GM11168 (cell line): ENCODE data around the gene DDC.

Experiments
- in situ Hi-C: fragments of 300-500 bp; cut with MboI; formaldehyde crosslinking; loops from one replicate; pipeline ENCODE4 v1.12.0; 2022; ENCODE audit warnings: low sequenced_read_pairs; ENCODE audit not compliant: unreplicated experiment

Gene DDC

DNA sequence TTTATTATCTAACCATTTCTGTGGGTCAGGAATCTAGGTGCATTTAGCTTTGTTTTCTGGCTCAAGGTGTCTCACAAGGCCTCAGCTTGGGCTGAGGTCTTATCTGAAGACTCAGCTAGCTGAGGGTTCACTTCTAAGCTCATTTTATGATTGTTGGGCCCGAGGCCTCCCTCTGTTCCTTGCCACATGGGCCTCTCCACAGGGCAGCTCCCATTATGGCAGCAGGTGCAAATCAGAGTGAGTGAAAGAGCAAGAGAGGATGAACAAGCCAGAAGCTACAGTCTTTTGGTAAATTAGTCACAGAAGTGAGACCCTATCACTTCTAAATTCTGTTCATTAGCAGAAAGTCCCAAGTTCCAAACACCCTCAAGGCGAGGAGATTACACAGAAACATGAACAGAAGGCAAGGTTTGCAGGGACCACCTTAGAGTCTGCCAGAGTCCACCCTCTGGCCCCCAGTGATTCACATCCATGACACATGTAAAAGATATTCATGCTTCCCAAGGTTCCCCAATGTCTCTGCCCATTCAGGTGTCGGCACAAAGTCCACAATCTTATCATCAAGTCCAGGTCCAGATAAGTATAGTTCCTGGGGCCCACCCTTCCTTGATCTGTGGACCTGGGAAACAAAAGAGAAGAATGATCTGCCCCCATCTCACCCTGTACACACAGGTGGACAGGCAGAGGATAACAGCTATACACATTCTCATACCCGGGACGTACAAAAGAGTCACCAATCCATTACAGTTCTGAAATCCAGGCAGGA is 138.7 kb downstream of the DDC start:
- in situ Hi-C loops: loop anchor here (10.0 kb wide), 1 partner anchor 222 kb away; no protein-coding TSS in a partner anchor

DNA sequence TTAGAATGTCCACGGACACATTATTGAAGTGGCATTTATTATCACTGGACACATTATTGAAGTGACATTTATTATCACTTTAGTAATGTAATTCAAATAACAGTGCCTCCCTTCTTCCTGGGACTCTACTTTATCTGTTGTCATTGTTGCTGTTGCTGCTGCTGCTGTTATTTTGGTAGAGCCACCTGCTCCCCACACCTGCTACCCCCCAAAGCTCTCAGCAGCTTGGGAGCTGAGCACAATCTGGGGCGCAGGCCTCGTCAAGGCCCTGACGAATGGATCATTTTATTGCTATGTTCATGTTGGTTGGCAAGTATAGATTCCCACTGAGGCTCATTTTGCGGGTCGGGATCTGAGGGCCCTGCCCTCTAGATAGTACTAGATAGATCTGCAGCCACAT is 139.9 kb downstream of the DDC start:
- in situ Hi-C loops: loop anchor here (10.0 kb wide), 1 partner anchor 221 kb away; no protein-coding TSS in a partner anchor

DNA sequence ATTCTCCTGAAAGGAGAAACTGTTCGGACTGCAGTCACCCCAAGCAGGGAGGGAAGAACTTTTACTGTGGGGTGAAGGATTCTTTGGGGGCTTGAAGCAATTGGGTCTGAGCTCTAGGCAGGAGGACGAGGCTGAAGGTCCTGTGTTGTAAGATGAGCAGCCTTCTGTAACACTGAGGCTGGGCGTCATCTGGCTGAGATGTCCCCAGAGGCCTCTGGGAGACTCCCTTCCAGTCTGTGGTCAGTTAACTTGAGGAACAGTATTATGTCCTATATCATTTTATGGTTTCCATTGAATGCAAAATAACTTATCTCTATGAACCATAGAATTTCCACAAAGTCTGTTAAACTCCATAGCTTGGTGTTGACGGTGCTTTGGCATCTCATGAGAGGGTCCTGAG is 141.3 kb downstream of the DDC start:
- in situ Hi-C loops: loop anchor here (5.0 to 10.0 kb wide), 2 partner anchors 102 to 219 kb away; no protein-coding TSS in a partner anchor

DNA sequence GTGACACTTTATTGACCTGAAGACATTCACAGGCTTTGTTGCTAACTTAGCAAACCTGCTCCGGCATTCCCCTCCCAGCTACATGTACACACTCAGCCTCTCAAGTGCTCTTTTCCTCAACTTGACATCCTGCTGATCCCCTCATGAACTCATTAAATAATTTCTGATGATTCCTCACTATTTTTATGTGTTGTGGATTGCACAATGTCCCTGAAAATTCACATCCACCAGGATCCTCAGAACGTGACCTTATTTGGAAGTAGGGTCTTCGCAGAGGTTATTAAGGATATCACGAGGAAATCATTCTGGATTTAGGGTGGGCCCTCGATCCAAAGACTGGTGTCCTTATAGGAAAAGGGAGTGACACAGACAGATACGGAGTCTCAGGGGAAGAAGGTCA is 142.3 kb downstream of the DDC start:
- in situ Hi-C loops: loop anchor here (5.0 to 10.0 kb wide), 2 partner anchors 101 to 218 kb away; no protein-coding TSS in a partner anchor

DNA sequence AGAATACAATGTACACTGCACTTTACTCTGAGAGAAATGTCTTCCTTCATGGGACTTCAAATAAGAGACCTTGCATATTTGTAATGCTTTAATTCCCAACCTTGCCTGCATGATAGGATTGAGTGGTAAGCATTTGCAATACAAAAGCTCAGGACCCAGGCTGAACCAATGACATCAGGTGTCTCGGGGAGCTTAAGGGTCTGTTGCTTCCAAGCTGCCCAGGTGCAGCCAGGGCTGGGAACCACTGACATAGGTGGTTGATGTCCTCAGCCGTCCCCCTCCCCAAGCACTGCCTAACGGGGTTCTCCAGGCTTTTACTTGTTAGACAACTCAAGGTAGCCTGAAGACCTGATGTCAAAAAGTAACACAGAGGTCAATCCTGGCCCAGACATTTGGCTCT is 144.2 kb downstream of the DDC start:
- in situ Hi-C loops: loop anchor here (5.0 to 10.0 kb wide), 2 partner anchors 99 to 216 kb away; no protein-coding TSS in a partner anchor

DNA sequence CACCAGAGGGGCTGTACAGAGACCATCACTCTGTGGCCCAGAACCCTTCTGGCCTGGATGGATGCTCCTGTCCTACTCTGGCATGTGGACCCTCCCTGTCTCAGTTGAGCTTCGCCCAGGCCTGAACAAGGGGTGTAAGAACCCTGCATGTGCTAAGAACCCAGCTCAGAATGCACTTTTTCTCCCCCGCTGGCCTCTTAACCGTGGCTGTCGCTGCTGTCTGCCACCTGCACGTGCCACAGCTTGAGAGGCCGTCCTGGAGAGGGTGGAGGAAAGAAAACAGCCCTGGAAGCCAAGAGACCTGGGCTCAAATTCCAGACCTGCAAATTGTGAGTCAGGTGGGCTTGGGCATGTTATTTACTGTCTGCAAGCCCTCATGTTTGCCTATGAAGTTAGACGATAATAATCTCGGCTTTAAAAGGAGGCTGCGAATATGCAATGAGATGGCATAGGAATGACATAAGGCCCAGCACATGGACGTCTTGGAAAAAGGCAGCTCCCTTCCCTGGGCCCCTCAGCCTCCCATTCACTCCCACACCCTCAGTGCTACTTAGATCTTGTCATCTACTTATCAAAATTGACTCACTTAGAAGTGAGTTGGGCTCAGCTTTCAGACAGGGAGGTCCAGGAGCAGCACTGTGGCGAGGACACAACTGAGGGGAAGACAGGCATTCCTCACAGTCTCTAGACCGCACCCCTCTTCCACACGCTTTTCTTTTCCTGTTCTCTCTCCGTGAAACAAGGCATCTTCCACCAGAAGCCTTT is 146.5 kb downstream of the DDC start:
- in situ Hi-C loops: no loop called here

DNA sequence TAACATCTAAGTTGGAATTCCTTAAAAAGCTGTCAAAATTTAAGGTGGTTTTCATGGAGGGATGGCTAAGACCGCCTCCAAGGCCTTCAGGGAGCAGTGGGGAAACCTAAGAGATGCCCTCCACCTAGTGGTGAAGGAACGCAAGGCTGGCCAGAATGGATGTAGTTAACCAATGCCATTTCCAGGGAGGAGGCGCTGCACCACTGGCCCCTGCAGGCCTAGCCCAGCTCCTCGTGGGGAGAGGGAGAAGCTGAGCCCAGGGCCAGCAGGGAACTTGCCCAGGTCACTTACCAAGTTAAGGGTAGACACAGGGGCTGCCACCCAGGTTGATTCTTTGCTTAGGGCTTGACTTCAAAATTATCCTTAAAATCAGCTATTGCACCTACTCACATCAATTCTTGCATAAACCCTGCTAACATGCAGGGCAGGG is 147.1 kb downstream of the DDC start:
- in situ Hi-C loops: no loop called here

DNA sequence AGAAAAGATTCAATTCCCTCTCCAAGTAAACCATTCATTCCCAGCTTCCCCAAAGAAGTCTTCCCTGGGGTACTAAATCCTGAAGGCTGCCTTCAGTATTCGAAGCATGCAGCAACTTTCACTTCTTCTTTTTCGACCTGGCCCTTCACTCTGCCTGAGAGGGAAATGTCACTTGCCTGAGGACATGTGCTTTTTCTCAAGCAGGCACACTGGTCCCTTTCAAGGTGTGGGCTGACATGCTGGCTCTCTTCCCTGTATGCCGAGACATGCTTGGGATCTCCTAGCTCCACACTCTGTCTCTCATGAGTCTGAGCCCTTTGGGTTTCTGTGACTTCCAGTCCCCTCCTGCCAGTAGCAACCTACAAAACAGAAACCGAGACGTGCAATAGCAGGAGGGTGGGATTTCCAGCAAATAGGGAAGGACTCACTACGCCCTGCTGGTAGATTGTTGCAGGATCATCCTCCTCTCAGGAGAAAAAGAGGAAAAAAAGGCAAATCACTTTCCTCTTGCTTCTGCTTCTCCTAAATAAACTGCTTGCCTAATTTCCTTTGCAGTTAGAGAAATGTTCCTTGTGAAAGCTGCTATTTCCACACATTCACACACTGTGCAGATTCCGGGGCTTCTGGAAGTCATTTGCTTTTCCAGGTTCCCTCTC is 148.6 kb downstream of the DDC start:
- in situ Hi-C loops: no loop called here

DNA sequence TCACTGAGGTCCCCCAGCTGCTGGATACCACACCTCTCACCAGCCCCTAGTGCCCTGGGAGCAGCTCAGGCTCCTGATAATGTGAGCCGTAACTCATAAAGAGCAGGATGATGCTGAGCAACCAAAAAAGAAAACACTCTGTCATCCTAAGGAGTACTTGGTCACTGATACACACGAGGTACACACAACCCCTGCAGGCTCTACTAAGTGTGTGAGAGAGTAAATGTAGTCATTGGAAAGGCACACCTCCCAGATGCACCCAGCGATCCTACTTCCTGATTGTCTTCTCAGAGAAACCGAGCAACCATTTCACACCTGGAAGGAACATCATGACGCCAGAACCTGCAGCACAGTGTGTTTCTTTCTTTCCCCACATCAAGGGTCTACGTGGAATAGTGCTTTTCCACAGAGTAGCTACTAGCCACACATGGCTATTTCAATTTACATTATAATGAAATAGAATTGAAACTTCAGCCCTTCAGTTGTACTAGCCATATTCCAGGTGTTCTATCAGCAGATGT is 149.3 kb downstream of the DDC start:
- in situ Hi-C loops: no loop called here

DNA sequence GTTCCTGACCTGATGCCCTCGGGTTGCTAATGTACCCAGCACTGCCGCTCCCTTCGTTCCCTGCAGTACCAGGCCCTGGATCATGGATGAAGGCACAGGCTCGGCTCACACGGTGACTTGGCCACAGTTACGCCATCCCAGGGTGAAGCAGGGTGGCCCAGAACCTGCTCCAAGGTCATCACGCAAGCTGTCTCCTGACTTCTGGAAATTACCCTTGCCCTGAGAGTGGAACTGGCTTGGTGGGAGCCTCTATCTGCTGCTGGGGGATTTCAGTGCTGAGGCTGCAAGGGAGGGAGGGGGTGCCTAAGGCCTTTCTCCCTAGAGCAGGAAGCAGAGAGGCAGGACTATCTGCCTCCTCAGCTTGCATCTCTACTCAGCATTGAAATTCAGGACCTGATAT is 151.6 kb downstream of the DDC start:
- in situ Hi-C loops: no loop called here

DNA sequence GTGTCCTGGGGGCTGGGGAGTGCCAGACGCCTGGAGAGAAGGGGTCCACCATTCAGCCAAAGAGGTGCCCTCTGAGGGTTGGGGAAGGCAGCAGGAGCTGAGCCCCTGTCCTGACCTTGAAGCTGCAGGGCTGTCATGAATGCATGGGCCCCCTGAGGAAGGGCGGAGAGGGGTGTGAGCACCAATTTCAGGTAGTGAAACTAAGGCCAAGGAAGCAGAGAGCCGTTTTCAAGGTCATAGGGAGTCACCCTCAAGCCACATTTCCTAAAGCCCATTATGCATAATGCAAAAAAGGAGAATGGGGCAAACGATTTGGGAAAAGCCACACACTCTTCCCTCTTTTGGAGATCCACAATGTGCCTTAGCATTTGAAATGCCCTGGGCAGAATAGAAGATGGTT is 152.2 kb downstream of the DDC start:
- in situ Hi-C loops: no loop called here

DNA sequence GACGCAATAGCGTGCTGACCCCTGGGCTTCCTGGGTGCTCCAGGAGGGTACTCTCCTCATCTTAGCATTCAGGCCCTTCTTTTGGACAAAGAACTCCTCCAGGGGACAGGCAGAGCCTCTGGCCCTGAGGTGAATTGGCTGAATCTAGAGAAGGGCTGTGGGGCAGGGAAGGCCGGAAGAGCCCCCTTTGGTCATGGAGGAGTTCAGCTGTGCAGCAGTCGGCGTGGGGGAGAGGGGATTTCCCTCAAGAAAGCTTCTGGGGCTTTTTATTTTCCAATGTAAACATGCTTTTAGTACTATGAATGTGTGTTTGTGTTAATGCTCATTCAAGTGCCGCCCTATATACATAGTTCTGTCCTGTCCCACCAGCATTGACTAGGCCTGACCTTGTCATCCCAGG is 153.9 kb downstream of the DDC start:
- in situ Hi-C loops: no loop called here

DNA sequence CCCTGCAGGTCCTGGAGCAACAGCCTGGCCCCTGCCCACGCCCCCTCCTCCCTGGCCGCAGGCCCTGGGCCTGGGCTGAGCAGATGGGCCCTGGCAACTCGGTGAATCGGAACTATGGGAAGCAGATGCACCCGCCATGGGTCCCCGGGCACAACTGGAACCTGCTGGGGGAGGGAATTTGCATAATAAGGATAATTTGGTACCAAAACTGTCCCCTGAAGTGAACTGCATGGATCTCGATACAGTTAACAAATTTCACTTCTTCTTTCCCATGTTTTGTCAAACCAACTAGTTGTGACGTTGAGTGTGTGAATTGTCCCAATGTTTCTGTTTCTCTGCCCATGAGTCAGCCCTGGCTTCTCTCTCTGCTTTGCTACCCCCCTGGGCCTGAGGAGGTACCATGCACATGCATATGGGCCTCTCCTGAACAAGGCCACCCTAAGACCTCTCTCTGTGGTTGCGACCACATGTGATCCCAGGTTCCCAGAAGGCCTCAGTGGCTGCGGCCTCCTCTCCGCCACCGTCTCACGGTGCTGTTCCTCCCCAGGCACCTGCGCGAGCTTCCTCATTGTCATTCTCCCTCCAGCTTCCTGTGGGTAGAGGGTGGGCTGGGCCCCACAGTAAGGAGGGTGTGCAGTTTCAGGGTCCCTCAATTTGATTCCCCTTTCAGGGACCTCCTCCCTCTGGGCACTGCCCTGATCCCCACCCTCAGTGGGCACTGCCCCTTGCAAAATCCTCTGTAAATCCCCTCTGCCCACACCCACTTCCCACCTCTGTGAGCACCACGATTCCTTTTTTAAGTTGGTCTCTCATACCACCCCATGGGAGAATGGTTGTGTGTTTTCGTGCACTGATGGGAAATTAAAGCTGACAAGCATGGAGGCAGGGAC is 155.1 kb downstream of the DDC start:
- in situ Hi-C loops: no loop called here
